GM21526 (cell line): ENCODE measurements around the gene ZFP82.

ENCODE experiments used
- ATAC-seq: cut with Tn5 transposase; IDR thresholded peaks from one replicate; pipeline ENCODE4 v1.9.1; 2021; ENCODE audit warnings: moderate library complexity; ENCODE audit not compliant: unreplicated experiment, low FRiP score

ZFP82 gene

GRCh38 chr19:36377541-36378178 lies 40.8 kb downstream of the ZFP82 start:
- ATAC-seq = no peak

DNA sequence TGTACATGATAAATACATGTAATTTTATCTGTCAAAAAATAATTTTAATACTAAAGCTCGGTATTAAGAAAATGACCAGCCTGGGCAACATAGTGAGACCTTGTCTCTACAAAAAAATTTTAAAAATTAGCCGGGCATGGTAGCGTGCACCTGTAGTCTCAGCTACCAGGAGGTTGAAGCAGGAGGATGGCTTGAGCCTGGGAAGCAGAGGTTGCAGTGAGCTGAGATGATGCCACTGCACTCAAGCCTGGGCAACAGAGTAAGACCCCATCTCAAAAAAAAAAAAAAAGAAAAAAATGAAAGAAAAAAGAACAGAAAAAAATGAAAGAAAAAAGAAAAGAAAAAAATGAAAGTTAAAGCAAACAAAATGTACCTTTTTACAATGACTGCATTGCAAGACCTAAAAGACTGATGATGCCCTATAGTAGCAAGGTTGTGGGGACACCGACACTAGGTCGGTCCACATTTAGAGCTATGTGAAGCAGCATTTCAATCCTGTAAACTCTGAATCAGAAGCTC lies 44.7 kb downstream of the ZFP82 start:
- ATAC-seq = no peak

DNA sequence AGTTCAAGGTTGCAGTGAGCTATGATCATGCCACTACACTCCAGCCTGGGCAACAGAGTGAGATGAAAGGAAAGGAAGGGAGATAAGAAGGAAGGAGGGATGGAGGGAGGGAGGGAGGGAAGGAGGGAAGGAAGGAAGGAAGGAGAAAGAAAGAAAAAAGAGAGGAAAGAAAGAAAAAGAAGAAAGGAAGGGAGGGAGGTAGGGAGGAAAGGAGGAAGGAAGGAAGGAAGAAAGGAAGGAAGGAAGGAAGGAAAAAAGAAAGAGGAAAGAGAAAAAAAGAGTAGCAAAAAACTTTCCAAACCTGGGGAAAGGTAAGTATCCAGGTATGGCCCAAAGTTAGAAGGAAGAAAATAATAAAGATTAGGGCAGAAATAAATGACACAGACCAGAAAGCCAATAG lies 46.6 kb downstream of the ZFP82 start:
- ATAC-seq = no peak

DNA sequence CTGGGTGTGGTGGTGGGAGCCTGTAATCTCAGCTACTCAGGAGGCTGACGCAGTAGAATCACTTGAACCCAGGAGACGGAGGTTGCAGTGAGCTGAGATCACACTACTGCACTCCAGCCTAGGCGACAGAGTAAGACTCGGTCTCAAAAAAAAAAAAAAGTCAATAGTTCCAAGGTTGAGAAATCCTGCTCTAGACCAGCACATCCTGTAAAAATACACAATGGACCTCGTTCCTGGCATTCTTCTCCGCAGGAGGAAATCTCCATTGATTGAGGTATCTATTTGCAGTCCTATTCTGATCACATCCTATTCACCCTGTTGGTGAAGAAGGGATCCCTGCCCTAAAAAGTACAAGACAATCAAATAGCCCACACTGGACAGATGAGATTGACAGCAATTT lies 54.6 kb downstream of the ZFP82 start:
- no peak for ATAC-seq
